Sigmoid colon (tissue), 7 donors: ENCODE results near the gene ENDOU. TPM values are rescaled to one million over a fixed set of nuclear protein-coding genes. Genes with fewer than 3 reads are reported as not detected.

Source experiments
- DNase-seq: peaks from one replicate; pipeline ENCODE4 v3.0.0-alpha.2; 2019
- H3K27ac ChIP-seq, 4 donors: fragments of 200-600 bp; sonication (generic); one replicate each; pipeline ENCODE4 v1.5.1; 2016 to 2019; ENCODE audit warnings: mild to moderate bottlenecking in 1 of 4
- H3K27me3 ChIP-seq, 3 donors: fragments of 200-600 bp; sonication (generic); one replicate each; pipeline ENCODE4 v1.5.1; 2019; ENCODE audit warnings: mild to moderate bottlenecking in 1 of 3
- H3K36me3 ChIP-seq, 4 donors: fragments of 200-600 bp; sonication (generic); one replicate each; pipeline ENCODE4 v1.5.1; 2016 to 2019
- H3K4me1 ChIP-seq, 4 donors: fragments of 200-600 bp; sonication (generic); one replicate each; pipeline ENCODE4 v1.5.1; 2017 to 2019
- H3K4me3 ChIP-seq, 4 donors: fragments of 200-600 bp; sonication (generic); one replicate each; pipeline ENCODE4 v1.5.1; 2017 to 2019; ENCODE audit warnings: mild to moderate bottlenecking in 2 of 4, moderate library complexity in 1 of 4
- H3K9me3 ChIP-seq, 4 donors: fragments of 200-600 bp in 3 of 4; sonication (generic) in 3 of 4; one replicate each; pipeline versions ENCODE4 v1.5.1 to v1.6.1; 2013 to 2019
- CTCF ChIP-seq, 4 experiments: fragments of 450-650 bp in 3 of 4; fragments of 200-600 bp in 1 of 4; IDR thresholded peaks; one replicate each; pipeline ENCODE4 v1.5.1; 2016 to 2019; ENCODE audit warnings: antibody characterized with exemption in 4 of 4, mild to moderate bottlenecking in 3 of 4, moderate library complexity in 2 of 4
- EP300 ChIP-seq, 4 donors: sonication (generic); formaldehyde crosslinking; IDR thresholded peaks; one replicate each; pipeline ENCODE4 v1.6.1; 2017; ENCODE audit warnings: antibody characterized with exemption in 4 of 4
- POLR2A ChIP-seq, 2 donors: fragments of 450-650 bp; IDR thresholded peaks; one replicate each; pipeline ENCODE4 v1.6.1; 2016; ENCODE audit warnings: antibody characterized with exemption in 2 of 2, mild to moderate bottlenecking in 2 of 2, moderate library complexity in 2 of 2
- POLR2AphosphoS5 ChIP-seq, 4 donors: sonication (generic); formaldehyde crosslinking; IDR thresholded peaks; one replicate each; pipeline ENCODE4 v1.6.1; 2017; ENCODE audit warnings: antibody characterized with exemption in 4 of 4
- WGBS, 2 donors: extraction: QIAGEN DNeasy Blood & Tissue Kit; methylation state at CpG; one replicate each; pipeline ENCODE4 v1.1.7; 2013; 5-methylcytosine and 5-hydroxymethylcytosine counted together
- intact Hi-C: fragments of 100-400 bp; cut with DNase I; formaldehyde crosslinking; loops from one replicate; pipeline ENCODE4 v1.15.1; 2023
- polyA plus RNA-seq, 3 donors: library from polyadenylated mRNA; stranded (reverse); fragments of 200-250 nt; gene quantifications; one replicate each; pipeline ENCODE4 v1.2.3, GENCODE V29; 2013
- total RNA-seq, 4 donors: library from RNA; depleted of rRNA; stranded (reverse); fragments of >200 nt; gene quantifications; one replicate each; pipeline ENCODE4 v1.1.0, GENCODE V29; 2016
- donor health status: healthy with polysubstance abuse.
- donor health status: Bipolar disorder and iron deficiency.
- donor health status: healthy.

ENDOU gene
- total and polyA plus RNA-seq, 7 donors, result 0.25 to 1.6 (median 0.43) TPM; not detected in 3

- H3K27ac ChIP-seq, result peak overlapping the region; percentile 75 to 80 (median 78)
- WGBS, 2 donors, result 58 to 69% methylated on average over 20 of the region's 20 CpGs
- H3K27me3 ChIP-seq, result no peaks in the 10 kb centered on the region
- TF ChIP-seq EP300 (IDR thresholded peaks at IDR 0.05), result no peak
- TF ChIP-seq POLR2AphosphoS5 (IDR thresholded peaks at IDR 0.05), result no peak
- no peak for TF ChIP-seq CTCF (IDR thresholded peaks at IDR 0.05)
- TF ChIP-seq POLR2A (IDR thresholded peaks at IDR 0.05), result no peak
- no peaks in the 10 kb centered on the region for H3K9me3 ChIP-seq
- peak overlapping the region; percentile 60 to 73 (median 64) for H3K4me3 ChIP-seq
- no peaks in the 10 kb centered on the region for H3K36me3 ChIP-seq
- H3K4me1 ChIP-seq, result peaks cover 0 to 35% (median 26%) of the 10 kb centered on the region in 4 donors
- intact Hi-C loops, result loop anchor here (2.0 kb wide), 1 partner anchor 39 kb away; no protein-coding TSS in a partner anchor
- DNase-seq, result no peak
These were observed 32.7 kb upstream of the ENDOU start for GRCh38 chr12:47757840-47758583.

GRCh38 chr12:47757364-47757839 is 32.1 kb upstream of the ENDOU start:
- DNase-seq, result no peak
- peaks cover 0 to 40% (median 27%) of the 10 kb centered on the region in 4 donors for H3K4me1 ChIP-seq
- no peaks in the 10 kb centered on the region for H3K9me3 ChIP-seq
- no peaks in the 10 kb centered on the region for H3K27me3 ChIP-seq
- peak overlapping the region; percentile 75 to 80 (median 78) for H3K27ac ChIP-seq
- intact Hi-C loops, result no loop called here
- no peaks in the 10 kb centered on the region for H3K36me3 ChIP-seq
- H3K4me3 ChIP-seq, result peak overlapping the region; percentile 10 to 73 (median 64)
- WGBS, 2 donors, result 59 to 76% methylated on average over 7 of the region's 7 CpGs
- TF ChIP-seq POLR2A (IDR thresholded peaks at IDR 0.05) (no peak), CTCF (IDR thresholded peaks at IDR 0.05) (no peak)

GRCh38 chr12:47755655-47756562 is 30.6 kb upstream of the ENDOU start:
- DNase-seq, result no peak
- WGBS, 2 donors, result 40 to 58% methylated on average over 12 of the region's 12 CpGs
- Histone ChIP-seq H3K36me3 (no peaks in the 10 kb centered on the region), H3K4me3 (peak overlapping the region in 3 of 4 donors; percentile 2 to 61 (median 3)), H3K27ac (peak overlapping the region; percentile 5 to 55 (median 12)), H3K4me1 (peaks cover 0 to 40% (median 27%) of the 10 kb centered on the region in 4 donors), H3K27me3 (no peaks in the 10 kb centered on the region), H3K9me3 (no peaks in the 10 kb centered on the region)
- TF ChIP-seq EP300 (IDR thresholded peaks at IDR 0.05) (no peak), CTCF (IDR thresholded peaks at IDR 0.05) (no peak), POLR2AphosphoS5 (IDR thresholded peaks at IDR 0.05) (no peak), POLR2A (IDR thresholded peaks at IDR 0.05) (no peak)
- intact Hi-C loops, result no loop called here

DNA sequence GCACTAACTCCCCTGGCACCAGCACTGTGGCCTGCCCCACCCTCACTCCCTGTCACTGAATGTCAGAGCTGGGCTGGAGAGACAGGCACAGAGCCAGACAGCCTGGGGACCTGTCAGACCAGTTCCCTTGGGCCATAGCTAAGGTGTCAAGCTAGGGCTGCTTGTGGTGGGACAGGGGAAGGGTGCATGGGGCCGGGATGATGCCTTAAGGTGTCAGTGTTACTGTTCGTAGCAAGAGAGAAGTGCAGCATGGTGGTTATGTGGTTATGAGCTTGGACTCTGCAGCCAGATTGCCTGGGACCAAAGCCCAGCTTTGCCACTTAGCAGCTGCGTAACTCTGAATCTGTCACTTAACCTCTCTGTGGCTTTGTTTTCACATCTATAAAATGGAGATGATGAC is 29.6 kb upstream of the ENDOU start:
- intact Hi-C loops, result no loop called here
- H3K27ac ChIP-seq, result peak overlapping the region; percentile 5 to 55 (median 14)
- TF ChIP-seq EP300 (IDR thresholded peaks at IDR 0.05), result no peak
- TF ChIP-seq POLR2AphosphoS5 (IDR thresholded peaks at IDR 0.05), result no peak
- no peak for TF ChIP-seq POLR2A (IDR thresholded peaks at IDR 0.05)
- no peak for TF ChIP-seq CTCF (IDR thresholded peaks at IDR 0.05)
- WGBS, 2 donors, result 11 to 57% methylated on average over 3 of the region's 3 CpGs
- no peaks in the 10 kb centered on the region for H3K27me3 ChIP-seq
- no peaks in the 10 kb centered on the region for H3K9me3 ChIP-seq
- H3K4me1 ChIP-seq, result peaks cover 0 to 40% (median 27%) of the 10 kb centered on the region in 4 donors
- no peak for DNase-seq
- no peaks in the 10 kb centered on the region for H3K36me3 ChIP-seq
- peak overlapping the region in 1 of 4 donors; percentile 1 for H3K4me3 ChIP-seq
